ENCODE data around the gene ASB5. TPM values are rescaled to one million over a fixed set of nuclear protein-coding genes. Genes with fewer than 3 reads are reported as not detected.

Gene ASB5
- total and polyA plus RNA-seq, 12 donors, result 0.17 to 0.27 (median 0.20) TPM; not detected in 9

- no peaks in the 10 kb centered on the region for H3K27me3 ChIP-seq
- WGBS, 4 donors, result 61 to 65% (median 63%) methylated on average over 4 of the region's 4 CpGs
- no peak overlapping the region for H3K27ac ChIP-seq
- H3K9me3 ChIP-seq (replicated peaks in 1 of 3), result no peaks in the 10 kb centered on the region
- no peak for DNase-seq
- intact Hi-C loops (cut with DNase I), result no loop called here
- no peak overlapping the region for H3K4me3 ChIP-seq
- H3K4me1 ChIP-seq (replicated peaks in 1 of 2), result no peaks in the 10 kb centered on the region
- no peak for TF ChIP-seq POLR2A (IDR thresholded peaks at IDR 0.05)
- no peak for TF ChIP-seq CTCF (IDR thresholded peaks at IDR 0.05)
- H3K36me3 ChIP-seq (replicated peaks in 1 of 2), result no peaks in the 10 kb centered on the region
These were observed 30.2 kb downstream of the ASB5 start for GRCh38 chr4:176238826-176239225.

GRCh38 chr4:176238157-176238610 is 30.8 kb downstream of the ASB5 start:
- Histone ChIP-seq H3K36me3 (replicated peaks in 1 of 2) (no peaks in the 10 kb centered on the region), H3K27ac (no peak overlapping the region), H3K4me1 (replicated peaks in 1 of 2) (no peaks in the 10 kb centered on the region), H3K9me3 (replicated peaks in 1 of 3) (no peaks in the 10 kb centered on the region), H3K27me3 (no peaks in the 10 kb centered on the region), H3K4me3 (no peak overlapping the region)
- no peak for DNase-seq
- intact Hi-C loops (cut with DNase I), result no loop called here
- TF ChIP-seq POLR2A (IDR thresholded peaks at IDR 0.05), result no peak
- TF ChIP-seq CTCF (IDR thresholded peaks at IDR 0.05), result no peak
- WGBS, 4 donors, result 51 to 63% (median 60%) methylated on average over 6 to 7 of the region's 7 CpGs

- no peak for DNase-seq
- TF ChIP-seq CTCF (IDR thresholded peaks at IDR 0.05) (no peak), POLR2A (IDR thresholded peaks at IDR 0.05) (no peak)
- Histone ChIP-seq H3K36me3 (replicated peaks in 1 of 2) (no peaks in the 10 kb centered on the region), H3K27ac (no peak overlapping the region), H3K4me3 (no peak overlapping the region), H3K4me1 (replicated peaks in 1 of 2) (no peaks in the 10 kb centered on the region), H3K9me3 (replicated peaks in 1 of 3) (no peaks in the 10 kb centered on the region), H3K27me3 (no peaks in the 10 kb centered on the region)
- intact Hi-C loops (cut with DNase I), result no loop called here
- 62 to 73% (median 68%) methylated on average over 5 of the region's 5 CpGs for WGBS, 4 donors
These were observed 32.1 kb downstream of the ASB5 start for GRCh38 chr4:176236946-176237345.

- intact Hi-C loops (cut with DNase I), result no loop called here
- DNase-seq, result no peak
- Histone ChIP-seq H3K27ac (no peak overlapping the region), H3K4me3 (no peak overlapping the region), H3K27me3 (no peaks in the 10 kb centered on the region), H3K9me3 (replicated peaks in 1 of 3) (no peaks in the 10 kb centered on the region), H3K4me1 (replicated peaks in 1 of 2) (no peaks in the 10 kb centered on the region), H3K36me3 (replicated peaks in 1 of 2) (no peaks in the 10 kb centered on the region)
- no peak for TF ChIP-seq CTCF (IDR thresholded peaks at IDR 0.05)
- no peak for TF ChIP-seq POLR2A (IDR thresholded peaks at IDR 0.05)
- 61 to 77% (median 72%) methylated on average over 4 of the region's 4 CpGs for WGBS, 4 donors
These were observed 38.2 kb downstream of the ASB5 start for GRCh38 chr4:176230836-176231235.

Data from adrenal gland (tissue), 12 donors.